ENCODE data around the gene VAV2. TPM values are rescaled to one million over a fixed set of nuclear protein-coding genes. Genes with fewer than 3 reads are reported as not detected.
"Not testable (repeated sequence)": the region's sequence is repeated elsewhere in the genome, so short reads cannot be mapped to it uniquely, and the experiment has no call there.

Gene VAV2
- total and polyA plus RNA-seq, 2 of the 4 experiments (the other 2 are of a cell fraction), result 10.8 to 13.4 TPM

GRCh38 chr9:133988771-133989170, 3.4 kb downstream of the VAV2 start:
- H3K4me1 ChIP-seq (ENCODE audit: control insufficient read depth, insufficient read depth, low read length); H3K27ac ChIP-seq (ENCODE audit: insufficient read depth, low read length); H4K8ac ChIP-seq (ENCODE audit: low read depth in 2 of 2, low read length in 2 of 2); H2BK5ac ChIP-seq (ENCODE audit: low read depth, low read length, poor library complexity, severe bottlenecking); BruUV-seq (replicated peaks); H3K18ac ChIP-seq (ENCODE audit: low read depth, low read length); POLR2A ChIA-PET (ENCODE audit: unreplicated experiment); H2BK120ac ChIP-seq (ENCODE audit: low read depth, low read length); H4K5ac ChIP-seq (ENCODE audit: low read depth, low read length); H2AK9ac ChIP-seq (replicated peaks; ENCODE audit: low read depth, low read length, poor library complexity); H2AFZ ChIP-seq (replicated peaks; ENCODE audit: low read length, poor library complexity); H3K4me2 ChIP-seq (ENCODE audit: low read depth, low read length); H3K23ac ChIP-seq (ENCODE audit: low read depth, low read length); in situ Hi-C loops (cut with MboI; ENCODE audit: low sequenced_read_pairs); H4K91ac ChIP-seq (ENCODE audit: insufficient read depth, low read depth, low read length); dilution Hi-C loops (cut with HindIII; ENCODE audit: low sequenced_read_pairs, unreplicated experiment); H2BK15ac ChIP-seq (ENCODE audit: low read depth, low read length); H3K14ac ChIP-seq (replicated peaks; ENCODE audit: low read depth, low read length); H3K9ac ChIP-seq (ENCODE audit: low read depth, low read length); DNase-seq; H3K36me3 ChIP-seq (ENCODE audit: control insufficient read depth, insufficient read depth, low read length); H3K4me3 ChIP-seq (ENCODE audit: insufficient read depth, low read depth, low read length); ATAC-seq (ENCODE audit: low read depth); H3K56ac ChIP-seq (ENCODE audit: extremely low read depth, insufficient read depth, low read length); H3K9me3 ChIP-seq (ENCODE audit: control insufficient read depth, insufficient read depth, low read length); intact Hi-C loops (cut with micrococcal nuclease); H2BK20ac ChIP-seq (ENCODE audit: low read depth, low read length); H2AK5ac ChIP-seq (ENCODE audit: low read depth, low read length); H3K27me3 ChIP-seq (ENCODE audit: control insufficient read depth, insufficient read depth, low read length); H3K4ac ChIP-seq (ENCODE audit: low read depth, low read length): not testable (repeated sequence)
- no CpG with 5 or more reads among the region's 14 CpGs for WGBS, 2 experiments (ENCODE audit: extremely low coverage in 2 of 2, insufficient read length in 1 of 2)
- Histone ChIP-seq H4K20me1 (ENCODE audit: insufficient read depth, low read length) (peaks cover 63% of the 10 kb centered on the region), H3K9me1 (ENCODE audit: insufficient read depth, low read length) (peaks cover 19% of the 10 kb centered on the region), H3K79me1 (ENCODE audit: low read depth in 1 of 2, low read length in 2 of 2) (peaks cover 23 to 70% of the 10 kb centered on the region in 2 experiments)
- CTCF ChIA-PET, result interaction anchor here (0.7 kb wide), 2 partner anchors 19 to 26 kb away, joined by 3 to 13 read pairs; no protein-coding TSS in a partner anchor
